ENCODE measurements around the gene DNAAF5.
"Not testable (repeated sequence)": the region's sequence is repeated elsewhere in the genome, so short reads cannot be mapped to it uniquely, and the experiment has no call there.

Gene DNAAF5

DNA sequence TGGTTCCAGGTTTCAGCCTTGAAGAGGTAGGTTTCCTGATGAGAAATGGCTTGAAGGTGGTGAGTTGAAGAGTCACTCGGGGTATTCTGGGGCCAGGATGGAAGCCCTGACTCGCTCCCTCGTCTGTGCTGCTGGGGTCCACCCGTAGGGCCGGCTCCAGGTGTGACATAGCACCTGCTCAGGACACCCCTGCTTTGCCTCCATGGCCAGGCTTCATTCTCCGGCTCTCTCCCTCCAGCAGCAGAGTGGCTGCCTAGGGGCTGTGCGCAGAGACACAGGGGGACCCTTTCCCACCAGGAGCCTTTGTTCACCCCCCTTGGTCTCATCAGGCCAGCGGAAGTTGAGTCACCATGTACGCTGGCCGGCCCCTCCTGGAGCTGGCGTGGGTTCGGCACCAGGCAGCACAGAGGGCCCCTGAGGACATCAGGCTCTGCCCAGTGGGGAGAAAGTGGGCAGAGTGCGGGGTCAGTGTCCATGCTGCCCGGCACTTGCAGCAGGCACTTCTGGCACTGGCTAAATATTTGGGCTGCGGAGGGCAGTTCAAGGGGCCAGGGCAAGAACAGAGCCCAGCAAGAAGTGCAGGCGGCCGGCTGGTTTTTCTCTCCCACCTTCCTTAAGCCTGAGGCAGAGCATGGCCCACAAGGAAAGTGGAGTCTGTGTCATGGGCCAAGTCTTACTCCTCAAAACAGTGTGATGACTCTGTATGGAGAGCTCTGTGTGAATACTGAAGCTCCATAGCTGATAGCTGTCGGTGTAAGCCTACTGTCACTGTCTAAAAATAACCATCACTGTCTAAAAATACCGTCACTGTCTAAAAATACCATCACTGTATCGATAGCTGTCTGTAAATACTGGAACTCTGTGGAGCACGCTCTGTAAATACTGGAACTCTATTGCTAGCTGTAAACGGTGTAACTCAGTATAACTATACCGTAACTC lies 4.3 kb downstream of the DNAAF5 start:
- no peak for DNase-seq (ENCODE audit: low read depth)

DNA sequence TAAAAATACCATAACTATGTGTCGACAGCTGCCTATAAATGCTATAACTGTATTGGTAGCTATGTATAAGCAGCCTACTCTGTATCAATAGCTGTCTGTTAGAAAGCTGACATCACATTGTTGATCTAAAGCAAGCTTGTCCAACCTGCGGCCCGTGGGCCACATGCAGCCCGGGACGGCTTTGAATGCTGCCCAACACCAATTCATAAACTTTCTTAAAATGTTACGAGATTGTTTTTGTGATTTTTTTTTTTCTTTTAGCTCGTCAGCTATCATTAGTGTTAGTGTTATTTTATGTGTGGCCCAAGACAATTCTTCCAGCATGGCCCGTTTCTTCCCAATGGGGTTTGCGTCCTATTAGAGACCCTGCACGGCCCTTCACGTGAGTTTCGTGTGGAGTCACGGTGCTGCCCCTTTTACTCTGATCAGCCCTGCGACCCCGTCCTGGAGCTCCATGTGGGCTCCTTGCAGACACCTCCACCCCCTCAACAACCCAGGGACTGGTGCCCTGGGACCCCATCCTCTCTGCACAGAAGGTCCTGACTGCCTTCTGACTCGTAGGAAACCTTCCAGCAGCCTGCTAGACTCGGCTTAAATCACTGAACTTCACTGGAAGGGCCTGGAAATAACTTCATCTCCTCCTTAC lies 5.1 kb downstream of the DNAAF5 start:
- no peak for DNase-seq (ENCODE audit: low read depth)

DNA sequence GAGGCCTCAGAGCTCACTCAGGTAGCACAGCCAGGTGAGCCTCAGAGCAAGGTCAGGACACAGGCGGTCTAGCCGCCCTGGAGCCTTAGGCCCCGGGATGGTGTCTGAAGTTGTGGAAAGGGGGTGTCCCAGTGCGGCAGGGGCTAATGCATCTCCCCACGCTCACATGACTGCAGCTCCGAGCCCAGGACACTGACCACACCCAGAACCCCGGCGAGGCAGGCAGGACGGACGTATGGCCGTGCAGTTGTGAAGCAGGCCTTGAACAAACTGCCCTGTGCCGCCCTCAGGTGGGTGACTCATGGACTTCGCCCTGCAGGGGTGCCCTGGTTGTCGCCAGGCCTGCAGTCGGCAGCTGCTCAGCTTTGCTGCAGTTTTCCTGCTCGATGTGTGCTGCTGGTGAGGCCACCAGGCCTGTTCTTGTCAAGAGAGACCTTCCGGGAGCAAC lies 5.6 kb downstream of the DNAAF5 start:
- no peak for DNase-seq (ENCODE audit: low read depth)

DNA sequence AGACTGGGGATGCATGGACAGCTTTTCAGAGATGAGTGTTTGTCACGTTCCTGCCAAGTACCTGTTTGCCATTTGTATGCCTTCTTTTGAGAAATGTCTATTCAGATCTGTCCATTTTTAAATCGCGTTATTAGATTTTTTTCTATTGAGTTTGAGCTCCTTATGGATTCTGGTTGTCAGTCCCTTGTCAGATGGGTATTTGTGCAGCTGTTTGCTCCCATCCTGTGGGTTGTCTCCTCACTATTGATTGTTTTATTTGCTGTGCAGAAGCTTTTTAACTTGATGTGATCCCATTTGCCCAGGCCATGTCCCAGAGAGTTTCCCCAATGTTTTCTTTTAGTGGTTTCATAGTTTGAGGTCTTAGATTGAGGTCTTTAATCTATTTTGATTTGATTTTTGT lies 6.1 kb downstream of the DNAAF5 start:
- no peak for DNase-seq (ENCODE audit: low read depth)

DNA sequence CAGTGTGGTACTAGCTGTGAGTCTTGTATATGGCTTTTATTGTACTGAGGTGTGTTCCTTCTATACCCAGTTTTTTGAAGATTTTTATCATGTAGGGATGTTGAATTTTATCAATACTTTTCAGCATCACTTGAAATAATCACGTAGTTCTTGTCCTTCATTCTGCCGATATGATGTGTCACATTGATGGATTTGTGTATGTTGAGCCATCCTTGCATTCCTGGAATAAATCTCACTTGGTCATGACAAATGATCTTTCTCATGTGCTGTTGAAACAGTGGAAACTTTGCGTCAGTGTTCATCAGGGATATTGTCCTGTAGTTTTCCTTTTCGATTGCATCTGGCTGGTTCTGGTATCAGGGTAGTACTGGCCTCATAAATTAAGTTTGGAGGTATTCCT lies 7.7 kb downstream of the DNAAF5 start:
- no peak for DNase-seq (ENCODE audit: low read depth)

DNA sequence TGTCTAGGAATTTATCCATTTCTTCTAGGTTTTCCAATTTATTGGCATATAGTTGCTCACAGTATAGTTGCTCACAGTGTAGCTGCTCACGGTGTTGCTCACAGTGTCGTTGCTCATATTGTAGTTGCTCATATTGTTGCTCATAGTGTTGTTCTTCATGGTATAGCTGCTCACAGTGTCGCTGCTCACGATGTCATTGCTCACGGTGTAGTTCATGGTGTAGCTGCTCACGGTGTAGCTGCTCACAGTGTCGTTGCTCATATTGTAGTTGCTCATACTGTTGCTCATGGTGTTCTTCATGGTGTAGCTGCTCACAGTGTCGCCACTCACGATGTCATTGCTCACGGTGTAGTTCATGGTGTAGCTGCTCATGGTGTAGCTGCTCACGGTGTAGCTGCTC lies 8.3 kb downstream of the DNAAF5 start:
- DNase-seq (ENCODE audit: low read depth) = no peak

DNA sequence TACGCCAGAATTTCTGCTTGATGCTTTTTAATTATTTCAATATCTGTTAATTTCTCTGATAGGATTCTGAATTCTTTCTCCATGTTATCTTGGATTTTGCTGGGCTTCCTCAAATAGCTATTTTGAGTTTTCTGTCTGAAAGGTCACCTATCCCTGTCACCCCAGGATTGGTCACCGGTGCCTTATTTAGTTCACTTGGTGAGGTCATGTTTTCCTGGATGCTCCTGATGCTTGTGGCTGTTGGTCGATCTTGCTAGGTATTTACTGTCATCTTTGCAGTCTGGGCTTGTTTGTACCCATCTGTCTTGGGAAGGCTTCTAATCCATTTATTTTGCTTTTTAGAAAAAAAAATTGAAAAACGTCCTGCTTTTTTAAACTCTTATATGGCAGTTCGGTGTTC lies 11.7 kb downstream of the DNAAF5 start:
- DNase-seq (ENCODE audit: low read depth) = no peak

DNA sequence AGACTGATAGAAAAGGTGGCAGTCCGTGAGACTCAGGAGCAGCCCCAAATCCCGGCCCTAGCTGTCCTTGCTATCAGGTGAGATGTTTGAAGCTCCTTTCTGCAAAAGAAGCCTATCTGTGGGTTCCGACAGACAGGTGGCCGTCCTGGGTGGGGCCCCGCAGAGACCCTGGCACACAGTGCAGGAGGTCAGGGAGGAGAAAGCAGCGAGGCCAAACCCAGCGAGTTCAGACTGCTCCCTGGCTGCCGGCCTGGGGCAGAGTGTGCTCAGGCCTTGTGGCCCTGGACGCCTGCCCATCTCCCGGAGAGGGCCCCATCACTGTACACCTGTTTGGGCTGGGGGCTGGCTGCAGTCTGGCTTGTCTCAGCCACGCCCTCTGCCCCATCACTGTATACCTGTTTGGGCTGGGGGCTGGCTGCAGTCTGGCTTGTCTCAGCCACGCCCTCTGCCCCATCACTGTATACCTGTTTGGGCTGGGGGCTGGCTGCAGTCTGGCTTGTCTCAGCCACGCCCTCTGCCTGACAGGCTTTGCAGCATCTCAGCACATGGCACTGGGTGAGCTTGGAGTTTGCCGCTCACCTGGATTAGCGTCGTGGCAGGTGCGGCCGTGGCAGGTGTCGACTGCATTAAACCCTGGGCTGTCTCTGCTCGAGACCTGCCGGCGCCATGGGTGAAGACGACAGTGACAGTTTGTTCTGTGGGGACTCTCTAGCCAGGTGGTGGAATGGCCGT lies 12.4 kb downstream of the DNAAF5 start:
- DNase-seq (ENCODE audit: low read depth) = no peak

DNA sequence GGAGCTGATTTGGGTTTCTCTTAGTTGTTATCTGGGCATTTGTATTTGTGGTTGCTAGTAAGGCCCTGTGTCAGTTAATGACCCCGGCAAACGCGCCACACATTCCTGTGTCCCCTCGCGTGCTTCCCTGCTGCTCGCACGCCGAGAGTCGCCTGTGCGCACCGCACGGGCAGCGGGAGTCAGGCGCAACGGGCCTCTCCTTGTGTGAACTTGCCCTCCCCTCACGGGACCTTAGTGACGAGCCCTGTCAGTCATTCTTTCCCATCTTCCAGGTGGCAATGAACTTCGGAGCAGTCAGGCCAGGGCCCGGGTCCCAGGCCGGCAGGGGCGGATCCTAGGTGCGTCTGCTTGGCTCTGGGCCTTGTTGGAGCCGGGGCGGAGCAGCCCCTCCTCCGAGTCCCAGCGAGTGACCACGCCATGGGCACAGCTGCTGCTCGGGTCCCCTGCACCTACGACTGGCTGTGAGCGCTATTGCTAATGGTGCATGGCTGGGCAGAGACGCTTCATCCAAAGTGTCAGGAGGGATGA lies 13.0 kb downstream of the DNAAF5 start:
- DNase-seq (ENCODE audit: low read depth) = no peak

DNA sequence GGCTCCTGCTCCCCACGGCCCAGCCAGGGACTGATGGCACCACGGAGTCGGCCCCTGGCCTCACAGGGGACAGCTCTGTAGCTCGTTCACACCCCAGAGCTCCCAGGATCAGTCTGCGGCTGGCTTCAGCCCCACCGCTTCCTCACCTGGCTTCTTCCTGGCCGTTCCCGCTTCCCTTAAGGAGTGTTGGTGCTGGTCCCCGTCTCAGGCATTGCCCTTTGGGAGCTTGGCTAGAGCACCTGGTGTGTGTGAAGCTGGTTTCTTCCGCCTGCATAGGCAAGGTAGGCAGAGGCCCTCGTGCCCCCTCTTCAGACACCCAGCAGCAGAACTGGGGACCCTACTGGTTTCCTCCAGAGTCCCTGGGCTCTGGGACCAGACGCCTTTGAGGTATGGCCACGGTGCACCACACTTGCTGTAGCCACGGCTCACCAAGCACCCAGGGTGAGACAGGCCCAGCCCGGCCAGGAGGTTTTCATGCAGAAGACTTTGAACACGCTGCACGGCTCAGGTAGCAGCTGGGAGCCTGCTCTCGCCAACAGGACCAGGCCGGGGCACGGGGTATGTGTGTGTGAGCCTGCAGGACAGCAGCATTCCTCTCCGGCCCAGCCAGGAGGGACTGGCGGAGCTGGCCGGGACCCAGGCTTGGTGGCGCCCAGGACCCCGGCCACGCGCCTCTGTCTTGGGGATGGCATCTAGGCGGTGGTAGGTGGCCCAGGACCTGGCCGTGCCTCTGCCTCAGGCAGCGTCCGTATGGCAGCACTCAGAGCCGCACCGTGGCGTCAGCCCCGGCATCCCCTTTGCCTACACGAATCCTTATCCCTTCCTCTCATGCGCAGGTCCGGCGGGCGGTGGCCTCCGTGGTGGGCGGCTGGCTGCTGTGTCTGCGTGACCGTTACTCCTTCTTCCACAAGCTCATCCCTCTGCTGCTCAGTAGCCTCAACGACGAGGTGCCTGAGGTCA lies 13.8 kb downstream of the DNAAF5 start:
- no peak for DNase-seq (ENCODE audit: low read depth)

DNA sequence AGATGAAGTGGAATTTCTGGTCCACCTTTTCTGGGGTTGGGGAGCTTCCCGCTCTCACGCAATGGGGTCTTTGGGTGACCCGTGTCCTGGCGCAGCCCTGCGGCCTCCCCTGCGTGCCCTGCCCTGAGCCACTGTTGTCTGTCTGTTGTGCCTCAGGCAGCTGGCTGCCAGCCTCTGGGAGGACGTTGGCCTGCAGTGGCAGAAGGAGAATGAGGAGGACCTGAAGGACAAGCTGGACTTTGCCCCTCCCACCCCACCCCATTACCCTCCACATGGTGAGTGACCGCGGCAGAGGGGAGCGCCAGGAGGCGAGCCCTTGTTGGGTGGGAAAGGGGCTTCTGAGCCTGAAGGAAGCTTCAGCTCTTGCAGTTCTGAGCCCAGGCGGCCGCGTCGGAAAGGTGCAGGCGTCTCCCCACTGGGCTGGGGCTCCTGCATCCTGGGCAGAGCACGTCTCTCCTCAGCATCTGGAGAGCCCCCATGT lies 14.7 kb downstream of the DNAAF5 start:
- no peak for DNase-seq (ENCODE audit: low read depth)

DNA sequence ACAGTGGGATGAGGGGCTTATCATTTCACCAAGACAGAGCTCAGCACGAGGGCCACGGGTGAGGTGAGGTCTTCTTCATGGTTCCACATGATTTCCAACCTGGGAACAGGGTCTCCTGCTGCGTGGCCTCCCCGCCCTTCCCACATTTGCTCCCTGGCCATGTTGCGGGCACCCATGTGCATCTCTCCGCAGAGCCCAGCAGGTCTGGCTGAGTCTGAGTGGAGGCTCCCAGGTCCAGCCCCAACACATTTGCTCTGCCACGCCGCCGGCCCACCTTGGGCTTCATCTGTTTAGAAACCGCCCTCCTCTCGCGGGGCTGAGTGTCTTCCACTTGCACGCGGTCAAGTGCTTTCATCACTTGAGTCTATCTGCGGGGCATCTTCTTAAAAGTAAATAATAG lies 15.4 kb downstream of the DNAAF5 start:
- DNase-seq (ENCODE audit: low read depth) = no peak

DNA sequence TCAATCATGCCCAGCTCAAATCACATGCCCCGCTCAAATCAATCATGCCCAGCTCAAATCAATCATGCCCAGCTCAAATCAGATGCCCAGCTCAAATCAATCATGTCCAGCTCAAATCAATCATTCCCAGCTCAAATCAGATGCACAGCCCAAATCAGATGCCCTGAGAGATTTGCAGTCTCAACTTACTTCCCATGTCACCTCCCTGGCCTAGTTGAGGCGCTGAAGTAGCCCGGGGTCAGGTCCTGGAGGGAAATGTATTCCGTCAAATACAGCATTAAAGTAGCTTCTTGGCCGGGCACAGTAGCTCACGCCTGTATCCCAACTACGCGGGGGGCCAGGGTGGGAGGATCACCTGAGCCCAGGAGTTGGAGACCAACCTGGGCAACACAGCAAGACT lies 16.3 kb downstream of the DNAAF5 start:
- DNase-seq (ENCODE audit: low read depth) = no peak

DNA sequence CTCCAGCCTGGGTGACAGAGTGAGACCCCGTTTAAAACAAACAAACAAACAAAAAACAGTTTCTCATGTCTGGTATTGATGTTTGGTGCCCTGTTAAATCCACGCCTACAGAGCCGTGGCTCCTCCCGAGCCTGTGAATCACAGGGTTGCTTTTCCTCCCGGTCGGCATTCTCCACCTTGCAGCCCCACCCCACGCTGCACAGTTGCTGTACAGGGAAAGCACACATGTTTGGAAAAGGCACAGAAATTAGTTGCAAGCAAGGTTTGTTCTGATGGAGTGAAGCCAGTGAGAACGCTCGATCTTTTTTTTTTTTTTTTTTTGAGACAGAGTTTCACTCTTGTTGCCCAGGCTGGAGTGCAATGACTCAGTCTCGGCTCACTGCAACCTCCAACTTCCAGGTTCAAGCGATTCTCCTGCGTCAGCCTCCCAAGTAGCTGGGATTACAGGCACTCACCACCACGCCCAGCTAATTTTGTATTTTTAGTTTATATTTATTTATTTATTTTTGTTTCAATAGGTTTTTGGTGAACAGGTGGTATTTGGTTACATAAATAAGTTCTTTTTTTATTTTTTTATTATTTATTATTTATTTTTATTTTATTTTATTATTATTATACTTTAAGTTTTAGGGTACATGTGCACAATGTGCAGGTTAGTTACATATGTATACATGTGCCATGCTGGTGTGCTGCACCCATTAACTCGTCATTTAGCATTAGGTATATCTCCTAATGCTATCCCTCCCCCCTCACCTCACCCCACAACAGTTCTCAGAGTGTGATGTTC lies 17.0 kb downstream of the DNAAF5 start:
- not testable (repeated sequence) for DNase-seq (ENCODE audit: low read depth)

DNA sequence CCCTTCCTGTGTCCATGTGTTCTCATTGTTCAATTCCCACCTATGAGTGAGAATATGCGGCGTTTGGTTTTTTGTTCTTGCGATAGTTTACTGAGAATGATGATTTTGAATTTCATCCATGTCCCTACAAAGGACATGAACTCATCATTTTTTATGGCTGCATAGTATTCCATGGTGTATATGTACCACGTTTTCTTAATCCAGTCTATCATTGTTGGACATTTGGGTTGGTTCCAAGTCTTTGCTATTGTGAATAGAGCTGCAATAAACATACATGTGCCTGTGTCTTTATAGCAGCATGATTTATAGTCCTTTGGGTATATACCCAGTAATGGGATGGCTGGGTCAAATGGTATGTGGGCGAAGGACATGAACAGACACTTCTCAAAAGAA lies 17.6 kb downstream of the DNAAF5 start:
- not testable (repeated sequence) for DNase-seq (ENCODE audit: low read depth)

DNA sequence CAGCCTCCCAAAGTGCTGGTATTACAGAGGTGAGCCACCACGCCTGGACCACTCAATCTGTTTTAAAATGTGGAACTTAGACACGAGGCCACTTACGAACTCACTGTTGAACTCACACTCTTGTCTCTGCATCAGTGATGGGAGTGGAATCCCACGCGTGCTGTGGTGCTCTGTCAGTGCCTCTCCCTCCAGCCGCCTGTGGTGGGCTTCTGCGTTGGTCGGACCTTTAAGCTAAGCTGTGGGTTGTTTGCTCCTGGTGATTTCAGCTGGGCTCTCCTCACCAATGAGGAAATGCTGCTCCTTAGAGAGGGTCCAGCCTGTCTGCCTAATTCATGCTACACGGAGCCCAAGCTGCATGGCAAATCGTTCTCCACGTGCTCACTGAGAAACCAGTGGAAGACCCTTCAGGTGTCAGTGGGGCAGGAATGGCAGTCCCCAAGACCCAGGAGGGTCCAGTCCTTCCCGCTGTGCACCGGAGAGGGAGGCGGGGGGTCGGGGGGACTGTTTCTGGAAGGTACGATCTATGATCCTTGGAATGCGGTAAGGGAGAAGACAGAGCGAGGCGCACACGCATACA lies 18.4 kb downstream of the DNAAF5 start:
- DNase-seq (ENCODE audit: low read depth) = no peak

DNA sequence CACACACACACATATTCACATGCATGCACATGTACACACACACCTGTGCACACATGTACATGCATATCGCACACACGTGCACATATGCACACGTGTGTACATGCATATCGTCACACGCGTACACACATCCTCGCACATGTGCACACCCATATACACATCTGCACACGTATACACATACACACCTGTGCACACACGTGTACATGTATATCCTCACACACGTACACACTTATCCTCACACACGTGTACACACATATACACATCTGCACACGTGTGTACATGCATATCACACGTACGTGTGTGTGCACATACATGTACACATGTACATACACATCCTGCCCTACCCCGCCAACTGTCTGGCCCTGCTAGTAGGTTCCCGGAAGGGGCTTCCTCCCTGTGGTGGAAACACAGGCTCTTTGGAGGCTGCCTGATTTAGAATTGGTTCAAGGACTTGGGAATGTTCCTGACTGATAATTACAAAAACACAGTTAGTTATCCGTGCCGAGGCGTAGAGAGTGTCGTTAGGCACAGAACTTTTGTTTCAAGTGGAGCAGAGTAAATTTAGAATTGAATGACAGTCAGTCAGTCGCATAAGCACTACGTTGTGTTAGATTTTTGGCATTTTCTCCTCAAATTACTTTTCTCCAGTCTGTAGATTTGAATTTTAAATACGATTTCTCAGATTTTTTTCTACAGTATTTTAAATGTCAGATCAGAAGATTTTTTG lies 19.1 kb downstream of the DNAAF5 start:
- DNase-seq (ENCODE audit: low read depth) = no peak

DNA sequence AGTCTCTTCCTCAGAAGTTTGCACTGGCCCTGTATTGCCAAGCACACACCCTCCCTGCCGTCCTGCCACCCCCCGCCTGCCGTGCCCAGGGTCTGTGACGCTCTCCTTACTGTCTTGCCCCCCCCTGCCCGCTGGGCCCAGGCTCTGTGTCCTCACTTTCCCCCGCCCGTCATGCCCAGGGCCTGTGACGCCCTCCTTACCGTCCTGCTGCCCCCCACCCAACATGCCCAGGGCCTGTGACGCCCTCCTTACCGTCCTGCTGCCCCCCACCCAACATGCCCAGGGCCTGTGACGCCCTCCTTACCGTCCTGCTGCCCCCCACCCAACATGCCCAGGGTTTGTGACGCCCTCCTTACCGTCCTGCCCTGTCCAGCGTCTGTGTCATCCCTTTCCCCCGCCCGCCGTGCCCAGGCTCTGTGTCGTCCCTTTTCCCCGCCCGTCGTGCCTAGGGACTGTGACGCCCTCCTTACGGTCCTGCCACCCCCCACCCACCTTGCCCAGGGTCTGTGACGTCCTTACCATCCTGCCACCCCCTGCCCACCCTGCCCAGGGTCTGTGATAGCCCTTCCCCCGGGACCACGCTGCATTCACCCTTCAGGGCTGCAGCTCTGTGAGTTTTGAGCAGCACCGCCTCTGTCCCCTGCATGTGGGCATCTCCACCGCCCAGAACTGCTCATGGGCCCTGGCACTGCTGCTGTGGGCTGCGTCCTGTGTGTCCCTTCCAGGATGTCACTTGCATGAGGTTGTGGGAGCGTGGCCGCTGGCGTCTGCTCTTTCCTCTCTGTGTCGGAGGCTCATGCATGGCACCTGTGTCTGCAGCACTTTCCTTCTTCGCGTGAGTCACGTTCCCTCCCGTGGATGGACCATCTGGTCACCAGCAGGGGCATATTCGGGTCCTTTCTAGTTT lies 19.9 kb downstream of the DNAAF5 start:
- DNase-seq (ENCODE audit: low read depth) = no peak

Data from T-helper 22 cell (primary cell).